K562 (cell line): Measurements from ENCODE around the gene NOL4L. TPM values are rescaled to one million over a fixed set of nuclear protein-coding genes. Genes with fewer than 3 reads are reported as not detected.

ENCODE experiments used
- ATAC-seq: fragments of 200-7000 bp; cut with Tn5 transposase; 3 replicates; pipeline ENCODE4 v1.9.1; 2020; ENCODE audit warnings: moderate library complexity
- BruUV-seq: library from RNA; stranded (reverse); fragments of 400-500 nt; replicated peaks from 2 replicates; lab custom pipeline; 2021; lab: Mats Ljungman, UMichigan
- CTCF ChIA-PET: fragments of 300-600 bp; formaldehyde crosslinking; extraction: SDS; loops from one replicate; lab custom pipeline; 2021; ENCODE audit warnings: low intra/inter-chr PET ratio; lab: Yijun Ruan, JAX
- POLR2A ChIA-PET: fragments of 300-600, 350-650 bp; sonication (Branson Sonifier 250); formaldehyde crosslinking; extraction: SDS; loops from one replicate; lab custom pipeline; 2021; ENCODE audit warnings: antibody characterized with exemption, inconsistent platforms; lab: Yijun Ruan, JAX
- DNase-seq, 4 experiments: peaks; one replicate each; pipeline versions ENCODE4 v3.0.0 to v3.0.0-alpha.2; 2011 to 2018; ENCODE audit warnings: low spot score in 3 of 4, mixed read lengths in 3 of 4; ENCODE audit errors: extremely low read depth in 1 of 4
- FAIRE-seq: peaks from 2 replicates; lab custom pipeline; 2011; peaks lifted over from hg19 to GRCh38; lab: Jason Lieb, UNC
- H2AFZ ChIP-seq: 2 replicates; pipeline ENCODE4 v1.6.0; 2011; ENCODE audit warnings: low read depth, low read length, control low read depth, inconsistent platforms
- H3K27ac ChIP-seq: fragments of 200-600 bp; 3 replicates; pipeline ENCODE4 v1.8.0; 2011; ENCODE audit warnings: low read depth, mild to moderate bottlenecking, control low read depth, inconsistent platforms, low read length, moderate library complexity, mixed read lengths; ENCODE audit errors: extremely low read depth
- H3K27me3 ChIP-seq, 2 experiments: fragments of 300-600 bp in 1 of 2; 2 replicates in 1 of 2; 3 replicates in 1 of 2; pipeline versions ENCODE4 v1.6.0 to v1.8.0; 2011; ENCODE audit warnings: inconsistent platforms in 2 of 2, low read length in 2 of 2, mild to moderate bottlenecking in 1 of 2, mixed read lengths in 1 of 2, moderate library complexity in 1 of 2; ENCODE audit not compliant: control insufficient read depth in 2 of 2, insufficient read depth in 2 of 2
- H3K36me3 ChIP-seq: fragments of 300-600 bp; 3 replicates; pipeline ENCODE4 v1.8.0; 2011; ENCODE audit warnings: mild to moderate bottlenecking, low read length, inconsistent platforms; ENCODE audit not compliant: control insufficient read depth, insufficient read depth
- H3K4me1 ChIP-seq, 2 experiments: fragments of 200-600 bp in 1 of 2; replicated peaks in 1 of 2; 2 replicates in 1 of 2; 3 replicates in 1 of 2; pipeline versions ENCODE4 v1.5.1 to v1.8.0; 2011; ENCODE audit warnings: inconsistent platforms in 2 of 2, low read length in 2 of 2, mild to moderate bottlenecking in 1 of 2, mixed read lengths in 1 of 2, moderate library complexity in 1 of 2; ENCODE audit not compliant: control insufficient read depth in 2 of 2, insufficient read depth in 2 of 2
- H3K4me2 ChIP-seq: 2 replicates; pipeline ENCODE4 v1.6.1; 2011; ENCODE audit warnings: low read length, control low read depth, inconsistent platforms, mixed read lengths; ENCODE audit not compliant: insufficient read depth
- H3K4me3 ChIP-seq: fragments of 200-600 bp; sonication (generic), shearing (Covaris generic); 2 replicates; pipeline ENCODE4 v1.5.1; 2016; ENCODE audit warnings: control low read depth, inconsistent platforms
- H3K79me2 ChIP-seq: fragments of 200-600 bp; 3 replicates; pipeline ENCODE4 v1.8.0; 2011; ENCODE audit warnings: low read length, inconsistent platforms; ENCODE audit not compliant: control insufficient read depth, insufficient read depth
- H3K9ac ChIP-seq, 2 experiments: 2 replicates each; pipeline versions ENCODE4 v1.6.0 to v1.6.1; 2011; ENCODE audit warnings: low read depth in 2 of 2, low read length in 2 of 2, control low read depth in 1 of 2, inconsistent platforms in 1 of 2, mild to moderate bottlenecking in 1 of 2, mixed read lengths in 1 of 2; ENCODE audit not compliant: insufficient read depth in 1 of 2
- H3K9me1 ChIP-seq: one replicate; pipeline ENCODE4 v1.6.0; 2011; ENCODE audit warnings: inconsistent platforms, mild to moderate bottlenecking, low read length, moderate library complexity; ENCODE audit not compliant: control insufficient read depth, insufficient read depth
- H3K9me3 ChIP-seq: replicated peaks from 2 replicates; pipeline ENCODE4 v1.5.1; 2011; ENCODE audit warnings: low read depth, low read length, inconsistent platforms; ENCODE audit not compliant: control insufficient read depth, insufficient read depth
- H4K20me1 ChIP-seq: replicated peaks from 2 replicates; pipeline ENCODE4 v1.6.1; 2011; ENCODE audit warnings: low read length, inconsistent platforms, mixed read lengths; ENCODE audit not compliant: control insufficient read depth, insufficient read depth
- STAG1 ChIP-seq: sonication (generic); formaldehyde crosslinking; IDR thresholded peaks from 2 replicates; pipeline ENCODE4 v1.5.0; 2020; ENCODE audit warnings: missing genetic modification reagents, borderline replicate concordance
- WGBS: fragments of 100-300 bp; shearing (Covaris generic); methylation state at CpG from one replicate; pipeline ENCODE4 v1.1.6; 2016; ENCODE audit warnings: low coverage, mixed read lengths; ENCODE audit not compliant: insufficient coverage; ENCODE audit errors: missing lambda C conversion rate; 5-methylcytosine and 5-hydroxymethylcytosine counted together
- in situ Hi-C: fragments of 300-500 bp; cut with MboI; formaldehyde crosslinking; loops from 4 replicates; pipeline ENCODE4 v1.15.0; 2018; ENCODE audit warnings: inconsistent platforms, mixed read lengths
- intact Hi-C: fragments of 100-400 bp; cut with micrococcal nuclease; formaldehyde crosslinking; loops from 2 replicates; pipeline ENCODE4 v1.14.2; 2022
- polyA plus RNA-seq, 8 experiments: library from polyadenylated mRNA; depleted of rRNA in 4 of 8; stranded (reverse) in 5 of 8; unstranded in 3 of 8; fragments of >200 nt; fragmentation: Nextera tagmentation in 2 of 8; fragmentation: Illumina TruSeq in 1 of 8; extraction: Ambion mirVana in 2 of 8; extraction: Trizol in 1 of 8; gene quantifications; 2 replicates each; pipeline versions ENCODE4 v1.2.1 to v1.2.3, GENCODE V29; 2011 to 2014; ENCODE audit warnings: inconsistent platforms in 1 of 8, missing spikeins in 1 of 8
- total RNA-seq, 7 experiments: library from RNA; depleted of rRNA in 6 of 7; stranded (reverse); fragments of >200 nt in 6 of 7; fragmentation: Illumina TruSeq in 2 of 7; extraction: Trizol in 2 of 7; gene quantifications; 2 replicates each; pipeline versions ENCODE4 v1.2.1 to v1.2.3, GENCODE V29; 2011 to 2021; ENCODE audit warnings: low replicate concordance in 1 of 7
- TF ChIP-seq, protein P1 (sequence below), 2 experiments: fragments of 450-650 bp; conservative IDR thresholded peaks; 2 replicates each; pipeline ENCODE4 v1.6.1; 2017; ENCODE audit warnings: mild to moderate bottlenecking in 2 of 2, moderate library complexity in 2 of 2
- TF ChIP-seq, protein P2 (sequence below): fragments of 150-350 bp; conservative IDR thresholded peaks from 2 replicates; pipeline ENCODE4 v1.6.1; 2014; ENCODE audit warnings: low read length

The NOL4L gene
- total and polyA plus RNA-seq, 9 of the 15 experiments (the other 6 are each of a cell fraction or from before 2014, with no cell fraction given): 5.1 to 36.2 (median 13.6) TPM

DNA sequence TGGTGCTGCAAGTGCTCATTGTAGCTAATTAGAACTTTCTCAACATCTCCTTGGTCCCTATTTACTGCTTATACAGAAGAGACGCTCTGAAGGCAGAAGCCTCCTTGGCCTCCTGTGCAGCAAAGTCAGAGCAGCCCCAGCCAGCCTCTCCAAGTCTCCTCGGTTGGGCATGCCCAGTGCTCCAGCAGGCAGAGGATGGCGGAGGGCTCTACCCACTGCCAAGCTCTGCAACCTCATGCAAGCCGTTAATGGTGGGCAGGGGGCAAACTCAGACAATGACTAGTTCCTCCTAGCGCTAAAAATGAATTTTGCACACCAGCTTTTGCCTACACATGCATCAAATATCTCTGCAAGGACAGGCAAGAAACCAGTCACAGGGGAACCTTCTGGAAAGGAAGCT, 27.8 kb downstream of the NOL4L start:
- POLR2A ChIA-PET: interaction anchor here (1.1 kb wide), 1 partner anchor 16 kb away, joined by 4 read pairs; no protein-coding TSS in a partner anchor
- in situ Hi-C loops: no loop called here
- Histone ChIP-seq H3K4me1 (peaks cover 11 to 50% of the 10 kb centered on the region in 2 experiments), H3K27ac (no peak overlapping the region), H3K9ac (no peak overlapping the region), H4K20me1 (peaks cover 8% of the 10 kb centered on the region; the same call in 1 of the 2 replicates), H3K27me3 (no peaks in the 10 kb centered on the region), H3K79me2 (peaks cover 91% of the 10 kb centered on the region), H3K36me3 (peaks cover 45% of the 10 kb centered on the region; the same call in 2 of the 3 replicates)
- FAIRE-seq (no peak), ATAC-seq (no peak)
- no TSS peak for BruUV-seq
- WGBS: 88% methylated on average over 5 of the region's 5 CpGs
- TF ChIP-seq STAG1 (CRISPR knock-in tag): no peak
- TF ChIP-seq, protein P1, sequence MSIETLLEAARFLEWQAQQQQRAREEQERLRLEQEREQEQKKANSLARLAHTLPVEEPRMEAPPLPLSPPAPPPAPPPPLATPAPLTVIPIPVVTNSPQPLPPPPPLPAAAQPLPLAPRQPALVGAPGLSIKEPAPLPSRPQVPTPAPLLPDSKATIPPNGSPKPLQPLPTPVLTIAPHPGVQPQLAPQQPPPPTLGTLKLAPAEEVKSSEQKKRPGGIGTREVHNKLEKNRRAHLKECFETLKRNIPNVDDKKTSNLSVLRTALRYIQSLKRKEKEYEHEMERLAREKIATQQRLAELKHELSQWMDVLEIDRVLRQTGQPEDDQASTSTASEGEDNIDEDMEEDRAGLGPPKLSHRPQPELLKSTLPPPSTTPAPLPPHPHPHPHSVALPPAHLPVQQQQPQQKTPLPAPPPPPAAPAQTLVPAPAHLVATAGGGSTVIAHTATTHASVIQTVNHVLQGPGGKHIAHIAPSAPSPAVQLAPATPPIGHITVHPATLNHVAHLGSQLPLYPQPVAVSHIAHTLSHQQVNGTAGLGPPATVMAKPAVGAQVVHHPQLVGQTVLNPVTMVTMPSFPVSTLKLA (conservative IDR thresholded peaks at IDR 0.05): no peak
- TF ChIP-seq, protein P2, sequence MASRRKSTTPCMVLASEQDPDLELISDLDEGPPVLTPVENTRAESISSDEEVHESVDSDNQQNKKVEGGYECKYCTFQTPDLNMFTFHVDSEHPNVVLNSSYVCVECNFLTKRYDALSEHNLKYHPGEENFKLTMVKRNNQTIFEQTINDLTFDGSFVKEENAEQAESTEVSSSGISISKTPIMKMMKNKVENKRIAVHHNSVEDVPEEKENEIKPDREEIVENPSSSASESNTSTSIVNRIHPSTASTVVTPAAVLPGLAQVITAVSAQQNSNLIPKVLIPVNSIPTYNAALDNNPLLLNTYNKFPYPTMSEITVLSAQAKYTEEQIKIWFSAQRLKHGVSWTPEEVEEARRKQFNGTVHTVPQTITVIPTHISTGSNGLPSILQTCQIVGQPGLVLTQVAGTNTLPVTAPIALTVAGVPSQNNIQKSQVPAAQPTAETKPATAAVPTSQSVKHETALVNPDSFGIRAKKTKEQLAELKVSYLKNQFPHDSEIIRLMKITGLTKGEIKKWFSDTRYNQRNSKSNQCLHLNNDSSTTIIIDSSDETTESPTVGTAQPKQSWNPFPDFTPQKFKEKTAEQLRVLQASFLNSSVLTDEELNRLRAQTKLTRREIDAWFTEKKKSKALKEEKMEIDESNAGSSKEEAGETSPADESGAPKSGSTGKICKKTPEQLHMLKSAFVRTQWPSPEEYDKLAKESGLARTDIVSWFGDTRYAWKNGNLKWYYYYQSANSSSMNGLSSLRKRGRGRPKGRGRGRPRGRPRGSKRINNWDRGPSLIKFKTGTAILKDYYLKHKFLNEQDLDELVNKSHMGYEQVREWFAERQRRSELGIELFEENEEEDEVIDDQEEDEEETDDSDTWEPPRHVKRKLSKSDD: no peak
- TF ChIP-seq, all 486 proteins: peak for 0
- intact Hi-C loops: no loop called here
- Histone ChIP-seq H3K9me3 (no peaks in the 10 kb centered on the region), H3K4me3 (no peak overlapping the region), H3K4me2 (no peak overlapping the region), H2AFZ (no peak overlapping the region), H3K9me1 (no peaks in the 10 kb centered on the region)
- DNase-seq: no peak
- CTCF ChIA-PET: no interaction called here
